GM23338 (cell line): ENCODE results near the gene MAD1L1. TPM values are rescaled to one million over a fixed set of nuclear protein-coding genes. Genes with fewer than 3 reads are reported as not detected.

Experiments
- ATAC-seq: fragments of 200-7000 bp; cut with Tn5 transposase; 3 replicates; pipeline ENCODE4 v1.9.1; 2020
- DNase-seq: peaks from one replicate; pipeline ENCODE4 v3.0.0-alpha.2; 2015; ENCODE audit warnings: low spot score
- H2AFZ ChIP-seq: fragments of 200-600 bp; sonication (generic); 2 replicates; pipeline ENCODE4 v1.8.0; 2016; ENCODE audit warnings: antibody characterized with exemption, mild to moderate bottlenecking, moderate library complexity
- H3F3A ChIP-seq: fragments of 200-600 bp; sonication (generic); replicated peaks from 2 replicates; pipeline ENCODE4 v1.8.0; 2017; ENCODE audit warnings: antibody characterized with exemption, mixed run types, low read depth
- H3K27ac ChIP-seq: fragments of 200-600 bp; sonication (generic); 2 replicates; pipeline ENCODE4 v1.6.1; 2016; ENCODE audit warnings: low read depth
- H3K27me3 ChIP-seq: fragments of 200-600 bp; sonication (generic); 2 replicates; pipeline ENCODE4 v1.8.0; 2016; ENCODE audit warnings: mild to moderate bottlenecking, mixed run types, moderate library complexity; ENCODE audit not compliant: insufficient read depth
- H3K36me3 ChIP-seq: fragments of 200-600 bp; sonication (generic); 2 replicates; pipeline ENCODE4 v1.8.0; 2016; ENCODE audit warnings: mild to moderate bottlenecking; ENCODE audit not compliant: insufficient read depth
- H3K4me1 ChIP-seq: fragments of 200-600 bp; sonication (generic); 2 replicates; pipeline ENCODE4 v1.8.0; 2016; ENCODE audit warnings: mild to moderate bottlenecking, moderate library complexity; ENCODE audit not compliant: insufficient read depth
- H3K4me2 ChIP-seq: fragments of 200-600 bp; sonication (generic); 2 replicates; pipeline ENCODE4 v1.7.1; 2017; ENCODE audit warnings: mixed run types
- H3K4me3 ChIP-seq: fragments of 200-600 bp; sonication (generic); 2 replicates; pipeline ENCODE4 v1.6.1; 2016; ENCODE audit warnings: mixed run types
- H3K79me2 ChIP-seq: fragments of 200-600 bp; sonication (generic); replicated peaks from 2 replicates; pipeline ENCODE4 v1.8.0; 2017; ENCODE audit warnings: mild to moderate bottlenecking; ENCODE audit not compliant: insufficient read depth
- H3K9me2 ChIP-seq: fragments of 200-600 bp; sonication (generic); 2 replicates; pipeline ENCODE4 v1.8.0; 2017; ENCODE audit not compliant: insufficient read depth
- H4K20me1 ChIP-seq: fragments of 200-600 bp; sonication (generic); replicated peaks from 2 replicates; pipeline ENCODE4 v1.8.0; 2017; ENCODE audit warnings: mild to moderate bottlenecking; ENCODE audit not compliant: insufficient read depth
- H3K27ac Mint-ChIP-seq: 2 replicates; pipeline ENCODE4 v1.8.0; 2020; ENCODE audit warnings: inconsistent platforms, mild to moderate bottlenecking, moderate library complexity, mixed read lengths
- H3K27me3 Mint-ChIP-seq: 3 replicates; pipeline ENCODE4 v1.8.0; 2022; ENCODE audit warnings: low read depth, mild to moderate bottlenecking, moderate library complexity, mixed read lengths, inconsistent platforms; ENCODE audit not compliant: insufficient read depth, poor library complexity
- H3K36me3 Mint-ChIP-seq: 3 replicates; pipeline ENCODE4 v1.8.0; 2021; ENCODE audit warnings: low read depth, mild to moderate bottlenecking, inconsistent platforms, moderate library complexity, mixed read lengths
- H3K4me1 Mint-ChIP-seq: 3 replicates; pipeline ENCODE4 v1.8.0; 2020; ENCODE audit warnings: mild to moderate bottlenecking, inconsistent platforms, mixed read lengths
- H3K4me3 Mint-ChIP-seq: 3 replicates; pipeline ENCODE4 v1.8.0; 2021; ENCODE audit warnings: moderate library complexity, mild to moderate bottlenecking, inconsistent platforms, mixed read lengths
- H3K9me3 Mint-ChIP-seq: 3 replicates; pipeline ENCODE4 v1.8.0; 2020; ENCODE audit warnings: moderate library complexity, mild to moderate bottlenecking, inconsistent platforms, mixed read lengths
- CREB1 ChIP-seq: fragments of 250-450 bp; sonication (Bioruptor Pico); IDR thresholded peaks from 2 replicates; pipeline ENCODE4 v1.5.0; 2020; ENCODE audit warnings: low read depth, mild to moderate bottlenecking, moderate library complexity
- CTCF ChIP-seq, 2 experiments: fragments of 200-600 bp in 1 of 2; sonication (generic) in 1 of 2; conservative IDR thresholded peaks; 2 replicates each; pipeline versions ENCODE4 v1.5.1 to v1.6.1; 2016 to 2017; ENCODE audit warnings: antibody characterized with exemption in 2 of 2, low read depth in 2 of 2, mild to moderate bottlenecking in 2 of 2, moderate library complexity in 1 of 2
- ETS1 ChIP-seq: IDR thresholded peaks from 2 replicates; pipeline ENCODE4 v1.6.1; 2016; ENCODE audit warnings: antibody characterized with exemption
- EZH2 ChIP-seq: fragments of 200-600 bp; sonication (generic); IDR thresholded peaks from one replicate; pipeline ENCODE4 v1.8.0; 2017; ENCODE audit warnings: antibody characterized with exemption, mild to moderate bottlenecking, low read depth; ENCODE audit not compliant: unreplicated experiment
- EZH2phosphoT487 ChIP-seq: fragments of 200-600 bp; sonication (generic); IDR thresholded peaks from one replicate; pipeline ENCODE4 v1.8.1; 2018; ENCODE audit warnings: antibody characterized with exemption; ENCODE audit not compliant: unreplicated experiment
- JUNB ChIP-seq: IDR thresholded peaks from one replicate; pipeline ENCODE4 v1.6.1; 2016; ENCODE audit warnings: antibody characterized with exemption; ENCODE audit not compliant: unreplicated experiment
- NANOG ChIP-seq: IDR thresholded peaks from 2 replicates; pipeline ENCODE4 v1.6.1; 2016; ENCODE audit warnings: antibody characterized with exemption, borderline replicate concordance
- POLR2AphosphoS5 ChIP-seq: IDR thresholded peaks from 2 replicates; pipeline ENCODE4 v1.6.1; 2016; ENCODE audit warnings: antibody characterized with exemption, low read depth
- STAT1 ChIP-seq: IDR thresholded peaks from one replicate; pipeline ENCODE4 v1.6.1; 2016; ENCODE audit warnings: antibody characterized with exemption; ENCODE audit not compliant: unreplicated experiment
- ZNF114 ChIP-seq: fragments of 250-450 bp; sonication (Bioruptor Pico); IDR thresholded peaks from 2 replicates; pipeline ENCODE4 v1.5.0; 2020; ENCODE audit warnings: mild to moderate bottlenecking, moderate library complexity
- ZNF331 ChIP-seq: fragments of 250-450 bp; sonication (Bioruptor Pico); IDR thresholded peaks from 2 replicates; pipeline ENCODE4 v1.5.0; 2020; ENCODE audit warnings: low read depth, mild to moderate bottlenecking, moderate library complexity
- ZNF462 ChIP-seq: fragments of 250-450 bp; sonication (Bioruptor Pico); IDR thresholded peaks from 2 replicates; pipeline ENCODE4 v1.5.0; 2020; ENCODE audit warnings: mild to moderate bottlenecking, moderate library complexity
- polyA plus RNA-seq: library from polyadenylated mRNA; unstranded; fragments of >200 nt; fragmentation: Nextera tagmentation; extraction: Ambion mirVana; gene quantifications from 2 replicates; pipeline ENCODE4 v1.2.1, GENCODE V29; 2016
- total RNA-seq: library from RNA; depleted of rRNA; stranded (reverse); fragments of >200 nt; shearing (Covaris generic); gene quantifications from 2 replicates; pipeline ENCODE4 v1.2.3, GENCODE V29; 2014

The MAD1L1 gene
- total and polyA plus RNA-seq, 2 experiments from 2014 or later: 40.3 to 59.3 TPM

GRCh38 chr7:2271273-2272026 lies 38.7 kb upstream of the MAD1L1 start (continued):
- TF ChIP-seq ETS1: no peak

- H3K4me3 ChIP-seq: no peak overlapping the region
- H3K36me3 ChIP-seq: 0 out of 2 replicates have a peak, but pooled peaks cover 2% of the 10 kb centered on the region
- H3K27me3 Mint-ChIP-seq: peaks cover 2% of the 10 kb centered on the region
- H3K4me2 ChIP-seq: no peak overlapping the region
- H3K4me3 Mint-ChIP-seq: no peak overlapping the region
- H3K27me3 ChIP-seq: no peaks in the 10 kb centered on the region
- H3K9me3 Mint-ChIP-seq: peaks cover 11% of the 10 kb centered on the region
- 0 out of 2 replicates have a peak overlapping the region, but pooled peaks have one; percentile 55 for H3K27ac ChIP-seq
- H3K4me1 Mint-ChIP-seq: peaks cover 6% of the 10 kb centered on the region
- DNase-seq (no peak), ATAC-seq (no peak; the same call in 2 of the 3 replicates)
- H4K20me1 ChIP-seq: no peaks in the 10 kb centered on the region
- peaks cover 14% of the 10 kb centered on the region; the same call in 1 of the 2 replicates for H3K4me1 ChIP-seq
- no peak overlapping the region for H2AFZ ChIP-seq
- H3F3A ChIP-seq: 0 out of 2 replicates have a peak, but pooled peaks cover 3% of the 10 kb centered on the region
- no peak overlapping the region for H3K27ac Mint-ChIP-seq
- H3K79me2 ChIP-seq: no peaks in the 10 kb centered on the region
- H3K36me3 Mint-ChIP-seq: peaks cover 36% of the 10 kb centered on the region
- no peaks in the 10 kb centered on the region for H3K9me2 ChIP-seq
- TF ChIP-seq CREB1 (CRISPR knock-in tag) (no peak), CTCF (conservative IDR thresholded peaks at IDR 0.05; ENCODE audit: low read depth in 2 of 2) (no peak), POLR2AphosphoS5 (no peak), JUNB (no peak), NANOG (no peak), ETS1 (no peak), STAT1 (no peak), EZH2phosphoT487 (no peak), ZNF462 (CRISPR knock-in tag) (no peak), ZNF114 (CRISPR knock-in tag) (no peak), ZNF331 (CRISPR knock-in tag) (no peak), EZH2 (no peak)
Observed at GRCh38 chr7:2270495-2270894, 37.8 kb upstream of the MAD1L1 start.
